ENCODE measurements around the gene BCKDHB. TPM values are rescaled to one million over a fixed set of nuclear protein-coding genes. Genes with fewer than 3 reads are reported as not detected.

The BCKDHB gene
- total and polyA plus RNA-seq, 2 donors (not counting 1 experiment from before 2014, with no cell fraction given), result 9.6 to 20.1 TPM

- Mint-ChIP-seq H3K27me3 (no peaks in the 10 kb centered on the region), H3K9me3 (ENCODE audit: insufficient read depth) (peaks cover 11% of the 10 kb centered on the region), H3K27ac (no peak overlapping the region), H3K4me1 (peaks cover 2% of the 10 kb centered on the region), H3K4me3 (no peak overlapping the region)
- TF ChIP-seq EZH2 (IDR thresholded peaks at IDR 0.05; ENCODE audit: borderline replicate concordance, insufficient read depth, low read depth, low read length, poor library complexity, severe bottlenecking) (no peak), CTCF (IDR thresholded peaks at IDR 0.05) (no peak)
- DNase-seq (no peak), ATAC-seq (ENCODE audit: low read depth) (no peak)
- H3K4me3 ChIP-seq (ENCODE audit: control extremely low read depth in 1 of 5, extremely low read depth in 1 of 5, insufficient read depth in 1 of 5, low read depth in 2 of 5, low read length in 4 of 5), result no peak overlapping the region
- ChIA-PET POLR2A (no interaction called here), CTCF (no interaction called here)
- no peaks in the 10 kb centered on the region for H3K36me3 ChIP-seq (replicated peaks in 1 of 2; ENCODE audit: control extremely low read depth in 1 of 2, control insufficient read depth in 1 of 2, extremely low read depth in 1 of 2, insufficient read depth in 2 of 2, low read length in 1 of 2)
- no peaks in the 10 kb centered on the region for H3K4me1 ChIP-seq (ENCODE audit: control insufficient read depth in 2 of 2, insufficient read depth in 2 of 2, low read length in 2 of 2)
- H3K9ac ChIP-seq (ENCODE audit: low read length), result no peak overlapping the region
- H3K79me2 ChIP-seq (ENCODE audit: control insufficient read depth, insufficient read depth, low read length), result no peaks in the 10 kb centered on the region
- H2AFZ ChIP-seq (ENCODE audit: insufficient read depth, low read depth, low read length, poor library complexity, severe bottlenecking), result no peak overlapping the region
- H3K27ac ChIP-seq (ENCODE audit: low read length in 2 of 2), result no peak overlapping the region
- H3K27me3 ChIP-seq (replicated peaks in 1 of 4; ENCODE audit: control extremely low read depth in 1 of 4, control insufficient read depth in 3 of 4, insufficient read depth in 4 of 4, low read length in 3 of 4), result no peaks in the 10 kb centered on the region
- H3K9me3 ChIP-seq (ENCODE audit: control extremely low read depth in 1 of 3, control insufficient read depth in 2 of 3, insufficient read depth in 1 of 3, low read length in 2 of 3), result peaks cover 0 to 8% (median 0%) of the 10 kb centered on the region in 3 donors
- no peak overlapping the region for H3K4me2 ChIP-seq (replicated peaks; ENCODE audit: low read depth, low read length, poor library complexity, severe bottlenecking)
- intact Hi-C loops (cut with micrococcal nuclease), result no loop called here
- no peaks in the 10 kb centered on the region for H4K20me1 ChIP-seq (ENCODE audit: control insufficient read depth, insufficient read depth, low read length, poor library complexity, severe bottlenecking)
- over 99% methylated on average over 13 of the region's 13 CpGs for WGBS (ENCODE audit: insufficient coverage)
Measured at GRCh38 chr6:80314531-80314930, 208.1 kb downstream of the BCKDHB start.

- Histone ChIP-seq H3K36me3 (replicated peaks in 1 of 2; ENCODE audit: control extremely low read depth in 1 of 2, control insufficient read depth in 1 of 2, extremely low read depth in 1 of 2, insufficient read depth in 2 of 2, low read length in 1 of 2) (no peaks in the 10 kb centered on the region), H3K4me1 (ENCODE audit: control insufficient read depth in 2 of 2, insufficient read depth in 2 of 2, low read length in 2 of 2) (no peaks in the 10 kb centered on the region), H4K20me1 (ENCODE audit: control insufficient read depth, insufficient read depth, low read length, poor library complexity, severe bottlenecking) (no peaks in the 10 kb centered on the region), H3K9ac (ENCODE audit: low read length) (no peak overlapping the region), H3K79me2 (ENCODE audit: control insufficient read depth, insufficient read depth, low read length) (no peaks in the 10 kb centered on the region), H3K27ac (ENCODE audit: low read length in 2 of 2) (no peak overlapping the region), H3K4me3 (ENCODE audit: control extremely low read depth in 1 of 5, extremely low read depth in 1 of 5, insufficient read depth in 1 of 5, low read depth in 2 of 5, low read length in 4 of 5) (no peak overlapping the region), H3K9me3 (ENCODE audit: control extremely low read depth in 1 of 3, control insufficient read depth in 2 of 3, insufficient read depth in 1 of 3, low read length in 2 of 3) (peaks cover 0 to 8% (median 0%) of the 10 kb centered on the region in 3 donors), H3K27me3 (replicated peaks in 1 of 4; ENCODE audit: control extremely low read depth in 1 of 4, control insufficient read depth in 3 of 4, insufficient read depth in 4 of 4, low read length in 3 of 4) (no peaks in the 10 kb centered on the region), H3K4me2 (replicated peaks; ENCODE audit: low read depth, low read length, poor library complexity, severe bottlenecking) (no peak overlapping the region), H2AFZ (ENCODE audit: insufficient read depth, low read depth, low read length, poor library complexity, severe bottlenecking) (no peak overlapping the region)
- ChIA-PET CTCF (no interaction called here), POLR2A (no interaction called here)
- DNase-seq, result no peak
- Mint-ChIP-seq H3K4me3 (no peak overlapping the region), H3K9me3 (ENCODE audit: insufficient read depth) (peaks cover 4% of the 10 kb centered on the region), H3K4me1 (peaks cover 2% of the 10 kb centered on the region), H3K27me3 (no peaks in the 10 kb centered on the region), H3K27ac (no peak overlapping the region)
- ATAC-seq (ENCODE audit: low read depth), result no peak
- 94% methylated on average over 2 of the region's 4 CpGs for WGBS (ENCODE audit: insufficient coverage)
- intact Hi-C loops (cut with micrococcal nuclease), result no loop called here
- TF ChIP-seq CTCF (IDR thresholded peaks at IDR 0.05), result no peak
- TF ChIP-seq EZH2 (IDR thresholded peaks at IDR 0.05; ENCODE audit: borderline replicate concordance, insufficient read depth, low read depth, low read length, poor library complexity, severe bottlenecking), result no peak
Measured at GRCh38 chr6:80316686-80317231, 210.3 kb downstream of the BCKDHB start.

All from B cell (primary cell).